Stimulated activated CD8-positive, alpha-beta memory T cell treated with anti-CD3 and anti-CD28 coated beads, Interleukin-4, amount 100 ng/mL, for 1 hour (primary cell): ENCODE results near the gene PPM1G.

Experiments used
- DNase-seq, 2 donors: peaks; one replicate each; pipeline ENCODE4 v3.0.0-alpha.2; 2020; ENCODE audit warnings: low read depth in 2 of 2, low spot score in 1 of 2

Gene PPM1G

GRCh38 chr2:27336173-27336572 is 73.2 kb downstream of the PPM1G start:
- no peak for DNase-seq

DNA sequence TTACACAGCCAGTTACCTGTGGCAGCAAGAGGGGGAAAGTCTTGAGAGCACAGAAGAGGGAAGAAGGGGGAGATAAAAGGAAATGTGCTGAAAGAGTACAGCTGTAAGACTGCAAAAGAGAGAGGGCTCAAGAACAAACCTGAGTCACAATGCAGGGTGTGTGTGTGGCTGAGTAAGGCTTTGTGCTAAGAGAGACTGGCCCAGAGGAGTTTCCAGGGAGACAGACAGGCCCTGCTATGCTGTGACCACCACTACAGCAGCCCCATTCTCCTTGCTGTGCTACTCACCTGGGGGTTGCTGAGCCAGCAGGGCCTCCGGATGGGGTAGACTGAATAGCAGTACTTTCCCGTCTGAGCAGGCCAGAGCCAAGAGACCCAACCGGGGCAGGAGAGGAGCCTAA is 74.1 kb downstream of the PPM1G start:
- no peak for DNase-seq
